ENCODE measurements around the gene UNC13D. TPM values are rescaled to one million over a fixed set of nuclear protein-coding genes. Genes with fewer than 3 reads are reported as not detected.
"Not testable (repeated sequence)": the region's sequence is repeated elsewhere in the genome, so short reads cannot be mapped to it uniquely, and the experiment has no call there.

UNC13D gene
- total RNA-seq, 2 experiments from 2014 or later, result 8.0 to 17.8 TPM

GRCh38 chr17:75865404-75866188 lies 21.4 kb upstream of the UNC13D start:
- H3K4me2 ChIP-seq (ENCODE audit: low read length); intact Hi-C loops (cut with micrococcal nuclease; ENCODE audit: unreplicated experiment); H4K20me1 ChIP-seq (ENCODE audit: insufficient read depth, low read length); H3K4me3 ChIP-seq (ENCODE audit: low read depth, low read length, poor library complexity, severe bottlenecking); H3K9me3 ChIP-seq (ENCODE audit: low read length); H3K36me3 ChIP-seq (ENCODE audit: insufficient read depth, low read length); DNase-seq (ENCODE audit: low spot score); H2AFZ ChIP-seq (ENCODE audit: low read length); BruUV-seq (replicated peaks); H3K9me2 ChIP-seq (ENCODE audit: insufficient read depth, low read length); H3K79me2 ChIP-seq (ENCODE audit: insufficient read depth, low read depth, low read length): not testable (repeated sequence)
- ChIA-PET CTCF (ENCODE audit: unreplicated experiment) (interaction anchor here (0.6 to 1.0 kb wide), 3 partner anchors 10 to 165 kb away, joined by 3 to 5 read pairs (median 3); partner anchors contain the start of gene WBP2), POLR2A (interaction anchor here (0.7 to 1.4 kb wide), 5 partner anchors 10 to 676 kb away, joined by 3 to 8 read pairs (median 3); partner anchors contain the start of gene WBP2)
- Histone ChIP-seq H3K4me1 (ENCODE audit: insufficient read depth, low read length, poor library complexity, severe bottlenecking) (peaks cover 18% of the 10 kb centered on the region), H3K27ac (ENCODE audit: low read depth, low read length, poor library complexity, severe bottlenecking) (peak overlapping the region; percentile 45)

GRCh38 chr17:75864887-75865286 lies 20.7 kb upstream of the UNC13D start:
- H3K27ac ChIP-seq (ENCODE audit: low read depth, low read length, poor library complexity, severe bottlenecking), result peak overlapping the region; percentile 45
- peaks cover 18% of the 10 kb centered on the region for H3K4me1 ChIP-seq (ENCODE audit: insufficient read depth, low read length, poor library complexity, severe bottlenecking)
- H3K79me2 ChIP-seq (ENCODE audit: insufficient read depth, low read depth, low read length); intact Hi-C loops (cut with micrococcal nuclease; ENCODE audit: unreplicated experiment); BruUV-seq (replicated peaks); H3K36me3 ChIP-seq (ENCODE audit: insufficient read depth, low read length); H3K9me3 ChIP-seq (ENCODE audit: low read length); H4K20me1 ChIP-seq (ENCODE audit: insufficient read depth, low read length); H3K9me2 ChIP-seq (ENCODE audit: insufficient read depth, low read length); DNase-seq (ENCODE audit: low spot score): not testable (repeated sequence)
- peak overlapping the region; percentile 51 for H3K4me2 ChIP-seq (ENCODE audit: low read length)
- POLR2A ChIA-PET, result interaction anchor here (0.6 to 1.4 kb wide), 9 partner anchors 9 to 498 kb away, joined by 3 to 8 read pairs (median 3); partner anchors contain the start of gene WBP2
- CTCF ChIA-PET (ENCODE audit: unreplicated experiment), result interaction anchor here (0.6 to 1.0 kb wide), 3 partner anchors 10 to 165 kb away, joined by 3 to 5 read pairs (median 3); partner anchors contain the start of gene WBP2
- peak overlapping the region; percentile 57; the same call in 1 of the 2 replicates for H2AFZ ChIP-seq (ENCODE audit: low read length)
- H3K4me3 ChIP-seq (ENCODE audit: low read depth, low read length, poor library complexity, severe bottlenecking), result peak overlapping the region; percentile 5

GRCh38 chr17:75864448-75864871 lies 20.3 kb upstream of the UNC13D start:
- peak; percentile 89 for DNase-seq (ENCODE audit: low spot score)
- peak overlapping the region; percentile 57; the same call in 1 of the 2 replicates for H2AFZ ChIP-seq (ENCODE audit: low read length)
- H3K9me2 ChIP-seq (ENCODE audit: insufficient read depth, low read length), result no peaks in the 10 kb centered on the region
- H3K79me2 ChIP-seq (ENCODE audit: insufficient read depth, low read depth, low read length), result no peaks in the 10 kb centered on the region
- ChIA-PET CTCF (ENCODE audit: unreplicated experiment) (interaction anchor here (1.0 kb wide), 2 partner anchors 9 to 12 kb away, joined by 3 to 5 read pairs; partner anchors contain the start of gene WBP2), POLR2A (interaction anchor here (0.6 to 1.4 kb wide), 8 partner anchors 8 to 498 kb away, joined by 3 to 8 read pairs (median 3); no protein-coding TSS in a partner anchor)
- BruUV-seq (replicated peaks), result no TSS peak
- H3K27ac ChIP-seq (ENCODE audit: low read depth, low read length, poor library complexity, severe bottlenecking), result peak overlapping the region; percentile 45
- TF ChIP-seq EZH2phosphoT487 (IDR thresholded peaks at IDR 0.05; ENCODE audit: borderline replicate concordance, low read depth, low read length), result no peak
- peak; percentile 42 for TF ChIP-seq CTCF (conservative IDR thresholded peaks at IDR 0.05; ENCODE audit: low read length)
- no peaks in the 10 kb centered on the region for H4K20me1 ChIP-seq (ENCODE audit: insufficient read depth, low read length)
- intact Hi-C loops (cut with micrococcal nuclease; ENCODE audit: unreplicated experiment), result no loop called here
- peak overlapping the region; percentile 5 for H3K4me3 ChIP-seq (ENCODE audit: low read depth, low read length, poor library complexity, severe bottlenecking)
- H3K4me1 ChIP-seq (ENCODE audit: insufficient read depth, low read length, poor library complexity, severe bottlenecking), result peaks cover 20% of the 10 kb centered on the region
- H3K4me2 ChIP-seq (ENCODE audit: low read length), result peak overlapping the region; percentile 51
- no peaks in the 10 kb centered on the region for H3K36me3 ChIP-seq (ENCODE audit: insufficient read depth, low read length)
- H3K9me3 ChIP-seq (ENCODE audit: low read length), result no peaks in the 10 kb centered on the region

Measured in OCI-LY7 (cell line).